Heart left ventricle (tissue), 16 donors: ENCODE data around the gene CIAPIN1. TPM values are rescaled to one million over a fixed set of nuclear protein-coding genes. Genes with fewer than 3 reads are reported as not detected.

Source experiments
- ATAC-seq, 4 donors: fragments of 200-7000 bp; cut with Tn5 transposase; one replicate each; pipeline ENCODE4 v1.9.1; 2020 to 2022; ENCODE audit warnings: moderate library complexity in 4 of 4, mild to moderate bottlenecking in 3 of 4, moderate number of reproducible peaks in 1 of 4
- DNase-seq, 5 donors: peaks; one replicate each; pipeline ENCODE4 v3.0.0-alpha.2; 2020
- H3K27ac ChIP-seq, 12 donors: fragments of 200-600 bp; sonication (generic) in 4 of 12; one replicate each; pipeline versions ENCODE4 v1.5.0 to v1.8.0; 2016 to 2022; ENCODE audit warnings: mild to moderate bottlenecking in 2 of 12
- H3K27me3 ChIP-seq, 9 donors: fragments of 200-600 bp; sonication (generic) in 2 of 9; one replicate each; pipeline versions ENCODE4 v1.5.1 to v1.8.0; 2016 to 2022; ENCODE audit warnings: mild to moderate bottlenecking in 3 of 9
- H3K36me3 ChIP-seq, 9 donors: fragments of 200-600 bp; sonication (generic) in 2 of 9; one replicate each; pipeline versions ENCODE4 v1.5.0 to v1.8.0; 2018 to 2022; ENCODE audit warnings: mild to moderate bottlenecking in 2 of 9
- H3K4me1 ChIP-seq, 12 donors: fragments of 200-600 bp; sonication (generic) in 4 of 12; one replicate each; pipeline versions ENCODE4 v1.5.0 to v1.8.0; 2016 to 2022; ENCODE audit warnings: mild to moderate bottlenecking in 3 of 12
- H3K4me3 ChIP-seq, 12 donors: fragments of 200-600 bp; sonication (generic) in 4 of 12; one replicate each; pipeline versions ENCODE4 v1.5.0 to v1.8.0; 2017 to 2022; ENCODE audit warnings: mild to moderate bottlenecking in 9 of 12, moderate library complexity in 4 of 12
- H3K9me3 ChIP-seq, 12 donors: fragments of 200-600 bp; sonication (generic) in 4 of 12; one replicate each; pipeline versions ENCODE4 v1.5.0 to v1.8.0; 2016 to 2022; ENCODE audit warnings: mild to moderate bottlenecking in 1 of 12
- CTCF ChIP-seq, 12 donors: fragments of 200-600 bp; sonication (generic) in 4 of 12; IDR thresholded peaks; one replicate each; pipeline versions ENCODE4 v1.5.0 to v1.8.0; 2018 to 2022; ENCODE audit warnings: antibody characterized with exemption in 12 of 12, mild to moderate bottlenecking in 5 of 12
- POLR2A ChIP-seq, 2 donors: fragments of 450-650 bp; IDR thresholded peaks; one replicate each; pipeline ENCODE4 v1.6.1; 2017; ENCODE audit warnings: antibody characterized with exemption in 2 of 2, mild to moderate bottlenecking in 2 of 2, moderate library complexity in 2 of 2
- WGBS, 4 donors: extraction: QIAGEN DNeasy Blood & Tissue Kit in 2 of 4; methylation state at CpG; one replicate each; pipeline versions ENCODE4 v1.1.5 to v1.1.7; 2013 to 2018; 5-methylcytosine and 5-hydroxymethylcytosine counted together
- intact Hi-C, 10 donors: fragments of 100-400 bp; cut with DNase I; formaldehyde crosslinking; loops; one replicate each; pipeline versions ENCODE4 v1.11.1 to v1.14.2; 2022
- polyA plus RNA-seq, 2 donors: library from polyadenylated mRNA; stranded (reverse); fragments of 200-250 nt; gene quantifications; one replicate each; pipeline ENCODE4 v1.2.3, GENCODE V29; 2013
- total RNA-seq, 9 donors: library from RNA; depleted of rRNA in 2 of 9; stranded (reverse); fragments of >200 nt in 2 of 9; fragmentation: NEBNext Ultra II Directional in 3 of 9; extraction: Animal tissue kit (Norgen Biotek cat#: 25700) in 3 of 9; gene quantifications; one replicate each; pipeline versions ENCODE4 v1.1.0 to v1.2.4, GENCODE V29; 2016 to 2023
- donor health status: ischemic (EF 13 %, LVEDD 7.1; RV severe dilation, severe dysfunction).
- donor health status: healthy with polysubstance abuse.
- donor health status: DM: no; HTN: yes; CAD: no.
- donor health status: DM: no; HTN: no; CAD: no.
- donor health status: ischemic (EF 25% LVEDD 6.9; RV normal size, moderate dysfunction).
- donor health status: ischemic (EF 25% LVEDD 5.7; RV mildly dilated, moderate dysfunction).
- donor health status: healthy.
- donor health status: DM: yes; HTN: yes; CAD: no.
- donor health status: ischemic (EF 35%, LVEDD 5.7; RV mildly dilated, moderate dysfunction).
- donor health status: nonischemic (EF 11% LVEDD 7.7; RV severe dilation, severe dysfunction).
- donor health status: DM: yes; HTN: yes; CAD: no.
- donor health status: PGD.
- donor health status: ischemic (EF 29% LVEDD 5.4; RV normal size, mild dysfunction).
- donor health status: nonischemic (EF 23%, LVEDD 6.1; RV moderate dilation, normal function).

The CIAPIN1 gene
- total and polyA plus RNA-seq, 11 donors: 22.4 to 73.2 (median 51.7) TPM

DNA sequence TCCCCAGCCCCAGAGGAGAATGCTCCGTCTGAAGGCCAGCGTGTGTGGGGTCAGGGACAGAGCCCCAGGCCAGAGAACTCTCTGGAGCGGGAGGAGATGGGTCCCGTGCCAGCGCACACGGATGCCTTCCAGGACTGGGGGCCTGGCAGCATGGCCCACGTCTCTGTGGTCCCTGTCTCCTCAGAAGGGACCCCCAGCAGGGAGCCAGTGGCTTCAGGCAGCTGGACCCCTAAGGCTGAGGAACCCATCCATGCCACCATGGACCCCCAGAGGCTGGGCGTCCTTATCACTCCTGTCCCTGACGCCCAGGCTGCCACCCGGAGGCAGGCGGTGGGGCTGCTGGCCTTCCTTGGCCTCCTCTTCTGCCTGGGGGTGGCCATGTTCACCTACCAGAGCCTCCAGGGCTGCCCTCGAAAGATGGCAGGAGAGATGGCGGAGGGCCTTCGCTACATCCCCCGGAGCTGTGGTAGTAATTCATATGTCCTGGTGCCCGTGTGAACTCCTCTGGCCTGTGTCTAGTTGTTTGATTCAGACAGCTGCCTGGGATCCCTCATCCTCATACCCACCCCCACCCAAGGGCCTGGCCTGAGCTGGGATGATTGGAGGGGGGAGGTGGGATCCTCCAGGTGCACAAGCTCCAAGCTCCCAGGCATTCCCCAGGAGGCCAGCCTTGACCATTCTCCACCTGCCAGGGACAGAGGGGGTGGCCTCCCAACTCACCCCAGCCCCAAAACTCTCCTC is 64.5 kb downstream of the CIAPIN1 start:
- Histone ChIP-seq H3K36me3 (peaks cover 0 to 28% (median 0%) of the 10 kb centered on the region in 9 donors), H3K4me3 (no peak overlapping the region), H3K9me3 (no peaks in the 10 kb centered on the region), H3K27me3 (no peaks in the 10 kb centered on the region), H3K4me1 (peaks cover 3 to 75% (median 52%) of the 10 kb centered on the region in 12 donors), H3K27ac (no peak overlapping the region)
- DNase-seq (no peak), ATAC-seq (no peak)
- intact Hi-C loops: no loop called here
- TF ChIP-seq CTCF (IDR thresholded peaks at IDR 0.05) (no peak), POLR2A (IDR thresholded peaks at IDR 0.05) (no peak)
- WGBS, 4 donors: 83 to 100% (median 94%) methylated on average over 5 to 16 of the region's 16 CpGs

DNA sequence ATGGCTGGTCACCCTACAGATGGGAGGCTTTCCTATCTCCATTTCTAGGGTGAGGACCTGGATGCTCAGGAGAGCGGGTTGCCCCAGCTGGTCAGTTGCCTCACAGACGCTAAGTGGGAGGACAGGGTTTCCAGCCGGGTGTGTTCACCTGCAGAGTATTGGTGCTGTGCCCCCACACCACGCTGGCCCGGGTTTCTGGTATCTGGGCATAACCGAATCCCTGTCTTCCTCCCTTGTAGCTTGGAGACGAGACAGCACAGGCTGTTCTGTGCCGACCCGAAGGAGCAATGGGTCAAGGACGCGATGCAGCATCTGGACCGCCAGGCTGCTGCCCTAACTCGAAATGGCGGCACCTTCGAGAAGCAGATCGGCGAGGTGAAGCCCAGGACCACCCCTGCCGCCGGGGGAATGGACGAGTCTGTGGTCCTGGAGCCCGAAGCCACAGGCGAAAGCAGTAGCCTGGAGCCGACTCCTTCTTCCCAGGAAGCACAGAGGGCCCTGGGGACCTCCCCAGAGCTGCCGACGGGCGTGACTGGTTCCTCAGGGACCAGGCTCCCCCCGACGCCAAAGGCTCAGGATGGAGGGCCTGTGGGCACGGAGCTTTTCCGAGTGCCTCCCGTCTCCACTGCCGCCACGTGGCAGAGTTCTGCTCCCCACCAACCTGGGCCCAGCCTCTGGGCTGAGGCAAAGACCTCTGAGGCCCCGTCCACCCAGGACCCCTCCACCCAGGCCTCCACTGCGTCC is 65.2 kb downstream of the CIAPIN1 start:
- TF ChIP-seq CTCF (IDR thresholded peaks at IDR 0.05) (no peak), POLR2A (IDR thresholded peaks at IDR 0.05) (no peak)
- Histone ChIP-seq H3K4me3 (no peak overlapping the region), H3K27ac (peak overlapping the region in 2 of 12 donors; percentile 30 to 46), H3K9me3 (no peaks in the 10 kb centered on the region), H3K27me3 (no peaks in the 10 kb centered on the region), H3K4me1 (peaks cover 3 to 71% (median 49%) of the 10 kb centered on the region in 12 donors), H3K36me3 (peaks cover 0 to 28% (median 0%) of the 10 kb centered on the region in 9 donors)
- ATAC-seq (no peak), DNase-seq (no peak)
- 83 to 91% (median 87%) methylated on average over 29 to 35 of the region's 35 CpGs for WGBS, 4 donors
- intact Hi-C loops: no loop called here

- H3K9me3 ChIP-seq: no peaks in the 10 kb centered on the region
- no peaks in the 10 kb centered on the region for H3K27me3 ChIP-seq
- H3K36me3 ChIP-seq: peaks cover 0 to 30% (median 0%) of the 10 kb centered on the region in 9 donors
- H3K4me3 ChIP-seq: no peak overlapping the region
- intact Hi-C loops: no loop called here
- 55 to 64% (median 59%) methylated on average over 6 to 8 of the region's 8 CpGs for WGBS, 4 donors
- DNase-seq: peak in 2 of 5 donors; percentile 39 to 74
- H3K4me1 ChIP-seq: peaks cover 0 to 67% (median 42%) of the 10 kb centered on the region in 12 donors
- TF ChIP-seq CTCF (IDR thresholded peaks at IDR 0.05) (no peak), POLR2A (IDR thresholded peaks at IDR 0.05) (no peak)
- peak overlapping the region in 10 of 12 donors; percentile 11 to 46 (median 34) for H3K27ac ChIP-seq
- peak in 2 of 4 donors; percentile 5 to 9 for ATAC-seq
Measured at GRCh38 chr16:57380671-57381462, 66.3 kb downstream of the CIAPIN1 start.
